ENCODE measurements around the gene PPIA. TPM values are rescaled to one million over a fixed set of nuclear protein-coding genes. Genes with fewer than 3 reads are reported as not detected.

Gene PPIA
- polyA plus RNA-seq, 1 of the 3 experiments (the other 2 are of a cell fraction): 6,267 TPM

GRCh38 chr7:44756904-44757303, 39.6 kb upstream of the PPIA start (continued):
- TF ChIP-seq, protein P1, sequence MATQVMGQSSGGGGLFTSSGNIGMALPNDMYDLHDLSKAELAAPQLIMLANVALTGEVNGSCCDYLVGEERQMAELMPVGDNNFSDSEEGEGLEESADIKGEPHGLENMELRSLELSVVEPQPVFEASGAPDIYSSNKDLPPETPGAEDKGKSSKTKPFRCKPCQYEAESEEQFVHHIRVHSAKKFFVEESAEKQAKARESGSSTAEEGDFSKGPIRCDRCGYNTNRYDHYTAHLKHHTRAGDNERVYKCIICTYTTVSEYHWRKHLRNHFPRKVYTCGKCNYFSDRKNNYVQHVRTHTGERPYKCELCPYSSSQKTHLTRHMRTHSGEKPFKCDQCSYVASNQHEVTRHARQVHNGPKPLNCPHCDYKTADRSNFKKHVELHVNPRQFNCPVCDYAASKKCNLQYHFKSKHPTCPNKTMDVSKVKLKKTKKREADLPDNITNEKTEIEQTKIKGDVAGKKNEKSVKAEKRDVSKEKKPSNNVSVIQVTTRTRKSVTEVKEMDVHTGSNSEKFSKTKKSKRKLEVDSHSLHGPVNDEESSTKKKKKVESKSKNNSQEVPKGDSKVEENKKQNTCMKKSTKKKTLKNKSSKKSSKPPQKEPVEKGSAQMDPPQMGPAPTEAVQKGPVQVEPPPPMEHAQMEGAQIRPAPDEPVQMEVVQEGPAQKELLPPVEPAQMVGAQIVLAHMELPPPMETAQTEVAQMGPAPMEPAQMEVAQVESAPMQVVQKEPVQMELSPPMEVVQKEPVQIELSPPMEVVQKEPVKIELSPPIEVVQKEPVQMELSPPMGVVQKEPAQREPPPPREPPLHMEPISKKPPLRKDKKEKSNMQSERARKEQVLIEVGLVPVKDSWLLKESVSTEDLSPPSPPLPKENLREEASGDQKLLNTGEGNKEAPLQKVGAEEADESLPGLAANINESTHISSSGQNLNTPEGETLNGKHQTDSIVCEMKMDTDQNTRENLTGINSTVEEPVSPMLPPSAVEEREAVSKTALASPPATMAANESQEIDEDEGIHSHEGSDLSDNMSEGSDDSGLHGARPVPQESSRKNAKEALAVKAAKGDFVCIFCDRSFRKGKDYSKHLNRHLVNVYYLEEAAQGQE (IDR thresholded peaks at IDR 0.05; ENCODE audit: low read depth, low read length): no peak
- no peak for TF ChIP-seq FOXM1 (IDR thresholded peaks at IDR 0.05; ENCODE audit: low read depth)
- TF ChIP-seq EZH2phosphoT487 (IDR thresholded peaks at IDR 0.05; ENCODE audit: borderline replicate concordance, low read depth): no peak
- no peak for TF ChIP-seq POLR2AphosphoS5 (IDR thresholded peaks at IDR 0.05; ENCODE audit: low read depth, low read length)
- TF ChIP-seq, protein P2, sequence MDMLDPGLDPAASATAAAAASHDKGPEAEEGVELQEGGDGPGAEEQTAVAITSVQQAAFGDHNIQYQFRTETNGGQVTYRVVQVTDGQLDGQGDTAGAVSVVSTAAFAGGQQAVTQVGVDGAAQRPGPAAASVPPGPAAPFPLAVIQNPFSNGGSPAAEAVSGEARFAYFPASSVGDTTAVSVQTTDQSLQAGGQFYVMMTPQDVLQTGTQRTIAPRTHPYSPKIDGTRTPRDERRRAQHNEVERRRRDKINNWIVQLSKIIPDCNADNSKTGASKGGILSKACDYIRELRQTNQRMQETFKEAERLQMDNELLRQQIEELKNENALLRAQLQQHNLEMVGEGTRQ (IDR thresholded peaks at IDR 0.05; ENCODE audit: borderline replicate concordance, low read depth, low read length): no peak

DNA sequence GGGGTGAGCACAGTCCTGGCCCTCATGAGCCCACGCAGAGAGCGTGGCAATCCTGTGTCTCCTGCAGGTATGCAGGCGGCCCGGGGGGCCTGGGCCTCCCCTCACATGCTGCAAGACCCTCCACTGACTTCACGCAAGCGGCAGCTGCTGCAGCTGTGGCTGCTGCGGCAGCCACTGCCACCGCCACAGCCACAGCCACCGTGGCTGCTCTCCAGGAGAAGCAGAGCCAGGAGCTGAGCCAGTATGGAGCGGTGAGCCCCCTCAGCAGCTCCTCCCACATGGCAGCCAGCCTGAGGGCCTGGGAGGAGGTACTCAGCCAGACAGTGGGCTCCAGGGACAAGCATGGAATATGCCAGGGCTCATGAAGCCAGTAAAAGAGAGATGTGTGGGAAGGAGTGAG, 39.2 kb upstream of the PPIA start:
- TF ChIP-seq SMC3 (IDR thresholded peaks at IDR 0.05; ENCODE audit: low read depth, low read length) (no peak), MAX (IDR thresholded peaks at IDR 0.05; ENCODE audit: low read depth) (no peak), GABPA (IDR thresholded peaks at IDR 0.05; ENCODE audit: low read depth) (no peak), RXRA (IDR thresholded peaks at IDR 0.05; ENCODE audit: borderline replicate concordance, low read depth) (no peak), TEAD4 (IDR thresholded peaks at IDR 0.05; ENCODE audit: borderline replicate concordance, insufficient read depth) (no peak), CHD2 (IDR thresholded peaks at IDR 0.05; ENCODE audit: low read length, partially characterized antibody) (no peak), TCF12 (IDR thresholded peaks at IDR 0.05) (no peak), RCOR1 (IDR thresholded peaks at IDR 0.05; ENCODE audit: low read length) (no peak), RAD21 (IDR thresholded peaks at IDR 0.05; ENCODE audit: low read length) (no peak)

More for the DNA sequence above, 39.2 kb upstream of the PPIA start:
- peak; percentile 45 for DNase-seq
- Histone ChIP-seq H3K4me1 (ENCODE audit: control insufficient read depth in 1 of 2, insufficient read depth in 2 of 2, low read depth in 1 of 2, low read length in 1 of 2) (peaks cover 0 to 29% of the 10 kb centered on the region in 2 experiments; a peak in 1 of 4 replicates), H3K79me2 (ENCODE audit: insufficient read depth) (peaks cover 34% of the 10 kb centered on the region), H4K20me1 (ENCODE audit: insufficient read depth) (peaks cover 15% of the 10 kb centered on the region; the same call in 1 of the 2 replicates), H3K4me2 (no peak overlapping the region), H3F3A (replicated peaks; ENCODE audit: insufficient read depth) (no peaks in the 10 kb centered on the region), H3K4me3 (ENCODE audit: low read depth in 2 of 2, low read length in 1 of 2) (no peak overlapping the region), H3K27me3 (ENCODE audit: insufficient read depth) (no peaks in the 10 kb centered on the region), H3K9me3 (no peaks in the 10 kb centered on the region), H2AFZ (ENCODE audit: low read depth) (no peak overlapping the region), H3K27ac (ENCODE audit: low read depth in 2 of 2, low read length in 1 of 2) (no peak overlapping the region), H3K9me2 (no peaks in the 10 kb centered on the region), H3K36me3 (replicated peaks in 1 of 2; ENCODE audit: control insufficient read depth in 1 of 2, insufficient read depth in 2 of 2, low read length in 1 of 2) (peaks cover 34 to 47% of the 10 kb centered on the region in 2 experiments), H3K9ac (no peak overlapping the region)
- ChIA-PET CTCF (no interaction called here), POLR2A (no interaction called here)
- 100% methylated on average over 5 of the region's 10 CpGs for WGBS (ENCODE audit: low lambda C conversion rate)
